D341Med (cell line): Measurements from ENCODE around the gene PXMP2.
A peak's percentile ranks its signal among the peaks of the same experiment; 100 is the strongest.

Source experiments
- DNase-seq: peaks from one replicate; pipeline ENCODE4 v3.0.0; 2012; ENCODE audit warnings: low spot score

Gene PXMP2

DNA sequence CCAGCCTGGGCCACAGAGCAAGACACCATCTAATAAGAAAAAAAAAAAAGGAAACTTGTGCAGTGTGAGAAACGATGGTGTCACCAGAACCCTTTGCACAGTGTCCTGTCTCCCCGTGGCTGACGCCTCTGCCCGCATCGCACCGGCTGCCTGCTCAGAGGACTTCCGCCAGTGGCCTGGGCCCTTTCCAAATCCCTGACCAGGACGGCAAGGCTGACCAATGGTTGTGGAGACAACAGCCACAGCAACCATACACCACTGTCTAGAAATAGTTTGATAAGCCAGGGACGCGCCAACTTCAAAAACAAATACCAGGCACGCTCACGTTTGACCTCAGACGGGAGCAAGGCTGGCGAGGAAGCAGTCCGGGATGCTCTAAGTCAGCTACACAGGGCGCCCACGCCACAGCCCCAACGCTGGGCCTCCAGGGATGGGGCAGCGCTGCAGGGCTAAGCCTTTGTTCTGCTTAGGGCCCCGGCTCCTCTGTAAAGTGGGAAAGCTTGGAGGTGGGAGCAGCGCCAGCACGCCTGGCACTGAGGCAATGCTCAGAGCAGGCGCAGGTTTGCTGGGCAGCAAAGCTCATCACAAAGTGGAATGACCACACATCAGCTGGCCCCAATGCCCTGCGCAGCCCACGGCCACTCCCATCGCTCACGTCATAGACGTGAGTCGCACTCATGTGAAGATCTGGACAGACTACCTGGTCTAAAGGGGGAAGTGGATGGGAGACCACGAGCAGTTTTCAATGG is 35.8 kb downstream of the PXMP2 start:
- peak; percentile 33 for DNase-seq

DNA sequence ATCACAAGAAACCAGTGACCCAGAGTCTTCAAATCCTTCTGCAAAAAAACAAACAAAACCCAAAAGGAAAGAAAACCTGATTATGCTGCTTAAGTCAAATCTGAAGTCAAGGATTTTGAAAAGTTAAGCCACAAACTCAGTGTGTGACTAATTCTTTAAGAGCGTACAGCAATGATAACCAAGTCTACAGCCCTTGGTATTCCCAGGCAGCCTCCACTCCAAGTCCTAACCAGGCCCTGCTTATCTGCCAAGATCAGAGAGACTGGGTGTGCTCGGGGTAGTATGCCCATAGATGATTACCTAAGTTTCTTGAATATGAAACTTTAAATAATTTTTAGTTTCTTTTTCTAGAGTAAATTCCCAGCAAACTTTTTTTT is 36.4 kb downstream of the PXMP2 start:
- DNase-seq, result no peak

DNA sequence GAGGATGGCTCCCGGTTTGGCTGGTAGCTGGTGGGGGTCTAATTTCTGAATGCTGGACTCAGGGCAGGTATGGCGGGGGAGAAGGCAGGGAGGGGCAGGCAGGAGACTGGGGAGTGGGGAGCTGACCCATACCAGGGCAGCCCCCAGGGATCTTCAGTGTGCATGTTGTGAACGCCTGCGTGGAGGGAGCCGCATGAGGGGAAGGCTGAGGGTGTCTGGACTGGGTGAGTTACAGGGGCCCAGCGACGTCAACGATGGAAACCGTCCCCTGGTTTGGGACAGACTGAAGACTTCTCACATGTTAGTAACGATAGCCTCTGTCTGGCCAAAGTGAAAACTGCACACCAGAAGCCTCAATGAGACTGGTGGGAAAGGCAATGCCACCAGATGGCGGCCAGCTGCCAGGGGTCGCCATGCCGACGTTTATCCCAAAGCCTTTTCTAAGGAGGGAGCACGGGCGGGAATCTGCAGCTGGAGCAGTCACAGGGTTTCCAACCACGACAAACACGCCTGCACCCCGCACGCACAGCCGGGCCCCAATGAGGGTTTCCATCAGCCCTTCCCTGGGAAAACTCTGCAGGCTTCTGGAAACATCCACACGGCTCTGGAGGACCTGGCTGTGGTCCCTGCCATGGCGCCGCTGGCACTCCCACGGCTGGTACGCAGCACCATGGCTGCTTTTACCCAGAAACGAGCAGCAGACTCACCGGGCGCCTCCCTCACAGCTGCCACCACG is 37.3 kb downstream of the PXMP2 start:
- peak; percentile 78 for DNase-seq

DNA sequence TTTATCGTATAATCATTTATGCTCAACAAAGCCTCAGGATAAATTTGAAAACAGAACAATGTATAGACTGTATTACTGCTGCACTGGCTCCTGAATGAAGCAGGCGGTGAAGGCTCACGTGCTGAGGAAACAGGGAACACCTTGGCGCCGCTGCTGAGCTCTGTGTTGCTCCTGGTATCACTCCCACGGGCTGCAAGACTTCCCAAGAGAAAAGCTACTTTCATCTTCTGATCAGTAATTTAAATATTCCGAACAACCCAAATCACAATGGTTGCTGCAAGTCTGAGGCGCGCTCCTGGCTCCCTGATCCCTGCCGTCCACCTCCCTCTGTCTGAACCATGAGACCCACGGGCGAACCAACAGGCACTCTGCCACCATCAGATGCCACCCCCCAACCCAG is 39.0 kb downstream of the PXMP2 start:
- no peak for DNase-seq

- peak; percentile 33 for DNase-seq
Measured at GRCh38 chr12:132727091-132727794, 39.9 kb downstream of the PXMP2 start.

DNA sequence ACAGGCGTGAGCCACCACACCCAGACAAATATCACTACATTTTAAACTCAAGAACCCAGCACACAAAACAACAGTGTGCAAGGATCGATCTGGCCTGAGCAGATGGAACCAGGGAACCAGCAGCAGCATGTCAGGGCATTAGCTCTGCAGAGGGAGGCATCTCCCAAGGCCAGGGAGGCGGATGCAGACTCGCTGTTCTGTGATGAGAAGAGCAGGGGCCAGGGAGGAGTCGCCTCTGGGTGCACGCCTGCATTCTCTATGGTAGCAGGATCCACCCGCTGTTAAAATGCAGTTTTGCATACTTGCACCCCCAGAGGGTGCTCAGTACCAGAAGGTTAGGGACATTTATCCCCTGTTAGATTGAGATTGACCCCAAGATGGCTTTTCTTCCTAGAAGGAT is 41.1 kb downstream of the PXMP2 start:
- DNase-seq, result no peak

DNA sequence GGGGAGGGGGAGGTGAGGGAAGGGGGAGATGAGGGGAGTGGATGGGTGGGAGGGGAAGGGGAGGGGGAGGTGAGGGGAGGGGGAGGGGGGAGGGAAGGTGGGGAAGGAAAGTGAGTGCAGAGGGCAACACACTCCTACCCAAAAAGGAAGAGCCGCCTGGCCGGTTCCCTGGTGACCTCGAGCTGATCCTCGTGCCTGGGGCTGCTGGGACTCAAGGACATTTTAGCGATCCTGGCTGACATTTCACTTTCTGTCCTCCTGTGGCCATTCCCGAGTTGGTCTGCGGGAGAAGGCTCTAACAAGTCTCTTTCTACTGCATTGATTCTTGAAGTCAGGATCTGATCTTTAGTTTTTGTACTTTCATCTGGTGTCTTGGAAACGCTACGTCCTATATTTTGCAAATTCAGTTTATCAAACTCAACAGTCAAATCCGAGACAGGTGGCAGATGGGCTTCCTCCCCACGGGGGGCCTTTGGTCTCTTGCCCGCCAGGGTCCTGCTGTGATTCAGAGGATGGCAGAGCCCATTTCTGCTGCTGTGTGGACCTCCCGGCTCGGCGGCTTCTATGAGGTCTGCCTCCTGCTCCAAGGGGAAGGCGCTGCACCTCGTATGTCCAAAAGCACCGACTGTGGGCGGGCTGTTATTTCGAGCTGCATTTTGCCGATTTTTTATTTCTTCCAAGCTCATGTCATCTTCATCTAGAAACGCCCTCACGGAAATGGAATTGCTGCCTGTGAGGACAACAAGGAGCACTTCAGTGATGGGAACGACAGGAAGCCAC is 42.3 kb downstream of the PXMP2 start:
- no peak for DNase-seq

DNA sequence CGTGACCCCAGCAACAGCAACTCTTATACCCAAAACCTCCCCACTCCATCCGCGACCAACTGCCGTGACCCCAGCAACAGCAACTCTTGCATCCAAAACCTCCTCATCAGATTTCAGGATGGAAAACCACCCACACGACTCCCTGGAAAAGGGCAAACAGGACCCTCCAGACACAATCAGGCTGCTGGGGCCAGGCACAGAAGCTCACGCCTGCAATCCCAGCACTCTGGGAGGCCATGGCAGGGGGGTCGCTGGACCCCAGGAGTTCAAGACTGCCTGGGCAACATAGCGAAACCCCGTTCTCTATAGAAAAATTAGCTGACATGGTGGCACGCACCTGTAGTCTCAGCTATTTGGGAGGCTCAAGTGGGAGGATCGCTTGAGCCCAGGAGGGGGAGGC is 43.0 kb downstream of the PXMP2 start:
- DNase-seq, result no peak

DNA sequence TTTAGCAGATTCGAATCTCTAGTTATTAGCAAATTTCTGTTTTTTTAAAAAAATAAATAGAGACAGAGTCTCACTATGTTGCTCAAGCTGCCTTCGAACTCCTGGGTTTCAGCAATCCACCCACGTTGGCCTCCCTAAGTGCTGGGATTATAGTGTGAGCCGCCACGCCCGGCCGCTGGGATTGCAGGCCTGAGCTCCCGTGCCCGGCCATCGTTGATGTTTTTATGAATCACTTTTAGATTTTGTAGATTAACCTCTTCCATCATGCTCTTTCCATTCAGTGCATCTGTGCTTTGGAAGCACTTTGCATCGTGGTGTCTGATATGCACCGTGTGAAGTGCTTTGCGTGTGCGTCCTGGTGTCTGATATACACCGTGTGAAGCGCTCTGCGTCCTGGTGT is 44.2 kb downstream of the PXMP2 start:
- no peak for DNase-seq

DNA sequence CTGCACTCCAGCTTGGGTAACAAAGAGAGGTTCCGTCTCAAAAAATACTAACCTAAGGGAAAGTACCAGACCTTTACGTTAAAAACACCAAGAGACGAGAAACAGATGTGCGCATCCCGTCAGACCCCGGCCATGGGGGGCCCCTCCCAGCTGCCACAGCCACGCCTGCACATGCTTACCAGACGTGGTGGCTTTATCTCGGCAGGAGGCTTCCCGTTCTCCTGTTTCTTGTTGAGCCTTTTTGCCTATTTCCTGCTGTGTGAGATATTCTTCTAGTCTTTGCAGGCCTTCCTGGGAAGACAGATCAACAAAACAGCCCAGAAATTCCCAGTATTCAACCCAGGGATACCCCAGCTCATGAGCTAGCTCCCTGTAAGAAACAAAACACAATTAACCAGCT is 46.8 kb downstream of the PXMP2 start:
- DNase-seq, result no peak

- DNase-seq, result no peak
Measured at GRCh38 chr12:132735496-132735895, 48.1 kb downstream of the PXMP2 start.

GRCh38 chr12:132736378-132736777 is 49.0 kb downstream of the PXMP2 start:
- DNase-seq, result no peak

- DNase-seq, result no peak
Measured at GRCh38 chr12:132736913-132737312, 49.5 kb downstream of the PXMP2 start.

GRCh38 chr12:132739600-132740312 is 52.4 kb downstream of the PXMP2 start:
- no peak for DNase-seq

- no peak for DNase-seq
Measured at GRCh38 chr12:132740313-132740646, 52.9 kb downstream of the PXMP2 start.

DNA sequence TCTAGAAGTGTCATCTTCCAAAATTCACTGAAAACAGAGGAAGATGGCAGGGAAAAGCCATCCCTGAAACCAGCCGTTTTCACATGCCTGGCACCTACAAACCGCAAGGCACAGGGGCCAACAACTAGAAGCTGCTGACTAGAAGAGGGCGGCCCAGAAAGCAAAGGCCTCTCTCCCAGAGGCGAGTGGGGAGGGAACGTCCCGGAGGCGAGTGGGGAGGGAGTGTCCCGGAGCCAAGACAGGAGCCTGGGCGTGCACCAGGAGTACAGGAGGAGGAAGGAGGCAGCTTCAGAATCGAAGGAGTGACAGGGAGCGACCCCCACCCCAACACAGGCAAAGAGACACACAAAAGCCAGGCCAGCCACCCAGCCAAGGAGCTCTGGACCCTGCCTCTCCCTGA is 53.3 kb downstream of the PXMP2 start:
- no peak for DNase-seq

- no peak for DNase-seq
Measured at GRCh38 chr12:132741620-132742019, 54.2 kb downstream of the PXMP2 start.

DNA sequence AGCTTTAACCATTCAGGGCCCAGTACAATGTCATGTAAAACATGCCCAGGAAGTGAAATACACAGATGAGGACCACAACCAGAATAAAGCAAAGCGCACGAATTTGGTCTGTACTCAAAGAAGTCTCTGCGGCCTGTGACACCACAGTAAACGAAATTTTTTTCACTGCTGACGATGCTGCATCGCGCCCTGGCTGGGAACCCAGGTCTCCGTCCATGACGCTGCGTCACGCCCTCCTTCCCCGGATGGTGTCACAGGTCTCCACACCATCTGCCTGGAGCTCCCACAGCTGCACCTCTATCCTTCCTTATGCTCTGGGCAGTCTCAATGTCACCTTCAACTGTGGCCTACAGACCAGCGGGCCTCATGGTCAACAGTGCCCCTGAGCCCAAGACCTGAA is 56.4 kb downstream of the PXMP2 start:
- no peak for DNase-seq

GRCh38 chr12:132746613-132747012 is 59.2 kb downstream of the PXMP2 start:
- no peak for DNase-seq

DNA sequence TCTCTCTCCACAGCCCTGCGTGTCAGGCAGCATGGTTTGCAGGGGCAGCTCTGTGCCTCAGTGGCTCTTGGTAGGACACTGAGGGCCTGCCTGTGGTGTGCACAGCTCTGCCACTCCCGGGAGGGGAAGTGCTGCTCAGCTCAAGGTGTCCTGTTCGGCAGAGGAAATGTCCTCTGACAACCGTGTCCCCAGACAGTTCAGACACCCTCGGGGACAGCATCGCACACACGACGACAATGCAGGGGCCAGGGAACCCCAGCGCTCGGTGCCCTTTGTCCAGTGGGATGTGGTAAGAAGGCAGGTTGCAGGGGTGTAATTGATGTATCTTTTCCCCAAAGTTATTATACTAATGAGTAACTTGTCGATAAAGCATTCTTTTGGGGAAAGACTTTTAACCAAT is 60.0 kb downstream of the PXMP2 start:
- DNase-seq, result no peak

DNA sequence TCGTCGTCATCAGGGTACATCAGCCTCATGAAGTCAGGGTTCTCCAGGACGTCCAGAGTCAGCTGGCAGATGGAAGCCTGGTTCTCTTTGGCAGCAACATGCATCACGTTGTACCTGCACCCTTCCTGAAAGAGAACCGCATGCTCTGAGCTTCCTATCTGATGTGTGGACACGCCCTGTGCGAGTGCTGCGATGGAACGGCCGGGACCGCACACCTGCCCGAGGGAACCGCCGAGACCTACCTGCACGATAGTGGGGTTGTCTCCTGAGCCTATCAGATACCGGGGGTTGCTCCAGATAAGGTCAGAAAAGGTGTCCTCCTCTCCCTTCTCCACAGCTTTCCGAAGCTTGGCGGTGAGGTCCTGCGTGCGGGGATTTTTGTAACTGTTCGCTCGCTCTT is 60.5 kb downstream of the PXMP2 start:
- no peak for DNase-seq

GRCh38 chr12:132748319-132748718 is 60.9 kb downstream of the PXMP2 start:
- DNase-seq, result no peak
